ENCODE results near the gene CAMK1D. TPM values are rescaled to one million over a fixed set of nuclear protein-coding genes. Genes with fewer than 3 reads are reported as not detected.

Gene CAMK1D
- total and polyA plus RNA-seq, 8 donors: 1.4 to 26.9 (median 3.9) TPM

DNA sequence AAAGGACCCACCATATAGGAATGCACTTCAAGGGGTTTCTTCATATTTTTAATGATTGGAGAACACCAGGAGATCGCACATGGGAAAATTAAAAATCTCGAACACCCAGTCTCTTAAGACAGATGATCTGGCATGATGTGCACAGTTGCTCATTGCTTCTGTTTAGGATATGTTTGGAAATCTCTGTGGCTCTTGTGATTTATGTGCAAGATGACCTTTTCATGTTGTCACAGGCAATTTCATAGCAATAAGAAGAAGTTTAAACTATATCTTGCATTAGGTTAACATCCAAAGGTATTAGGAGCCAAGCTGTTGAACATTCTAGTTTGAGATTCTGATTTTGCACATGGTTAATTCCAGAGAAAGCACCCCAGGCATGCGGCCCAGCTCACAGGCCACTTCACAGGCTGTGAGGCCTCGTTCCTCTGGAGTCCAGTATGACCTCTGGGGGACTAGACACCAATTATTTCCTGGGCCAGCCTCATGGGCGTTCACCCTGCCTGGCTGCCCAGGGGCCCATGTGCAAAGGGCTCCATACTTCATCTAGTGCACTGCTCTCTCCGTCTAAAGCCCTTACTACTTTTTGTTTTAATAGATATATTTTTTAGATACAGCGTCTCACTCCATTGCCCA is 28.4 kb downstream of the CAMK1D start:
- intact Hi-C loops (cut with DNase I; ENCODE audit: low total_unique reads): no loop called here
- Histone ChIP-seq H3K4me1 (peaks cover 0 to 18% (median 7%) of the 10 kb centered on the region in 4 donors), H3K36me3 (no peaks in the 10 kb centered on the region), H3K4me3 (no peak overlapping the region), H3K9me3 (no peaks in the 10 kb centered on the region), H3K27ac (peak overlapping the region in 1 of 5 donors; percentile 36), H3K27me3 (no peaks in the 10 kb centered on the region)
- TF ChIP-seq, protein P1, sequence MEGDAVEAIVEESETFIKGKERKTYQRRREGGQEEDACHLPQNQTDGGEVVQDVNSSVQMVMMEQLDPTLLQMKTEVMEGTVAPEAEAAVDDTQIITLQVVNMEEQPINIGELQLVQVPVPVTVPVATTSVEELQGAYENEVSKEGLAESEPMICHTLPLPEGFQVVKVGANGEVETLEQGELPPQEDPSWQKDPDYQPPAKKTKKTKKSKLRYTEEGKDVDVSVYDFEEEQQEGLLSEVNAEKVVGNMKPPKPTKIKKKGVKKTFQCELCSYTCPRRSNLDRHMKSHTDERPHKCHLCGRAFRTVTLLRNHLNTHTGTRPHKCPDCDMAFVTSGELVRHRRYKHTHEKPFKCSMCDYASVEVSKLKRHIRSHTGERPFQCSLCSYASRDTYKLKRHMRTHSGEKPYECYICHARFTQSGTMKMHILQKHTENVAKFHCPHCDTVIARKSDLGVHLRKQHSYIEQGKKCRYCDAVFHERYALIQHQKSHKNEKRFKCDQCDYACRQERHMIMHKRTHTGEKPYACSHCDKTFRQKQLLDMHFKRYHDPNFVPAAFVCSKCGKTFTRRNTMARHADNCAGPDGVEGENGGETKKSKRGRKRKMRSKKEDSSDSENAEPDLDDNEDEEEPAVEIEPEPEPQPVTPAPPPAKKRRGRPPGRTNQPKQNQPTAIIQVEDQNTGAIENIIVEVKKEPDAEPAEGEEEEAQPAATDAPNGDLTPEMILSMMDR (IDR thresholded peaks at IDR 0.05): no peak
- TF ChIP-seq POLR2A (IDR thresholded peaks at IDR 0.05) (no peak), EP300 (IDR thresholded peaks at IDR 0.05) (no peak), POLR2AphosphoS5 (IDR thresholded peaks at IDR 0.05) (no peak)
- no peak for DNase-seq
- WGBS, 5 donors: 70 to 86% (median 82%) methylated on average over 7 of the region's 7 CpGs

DNA sequence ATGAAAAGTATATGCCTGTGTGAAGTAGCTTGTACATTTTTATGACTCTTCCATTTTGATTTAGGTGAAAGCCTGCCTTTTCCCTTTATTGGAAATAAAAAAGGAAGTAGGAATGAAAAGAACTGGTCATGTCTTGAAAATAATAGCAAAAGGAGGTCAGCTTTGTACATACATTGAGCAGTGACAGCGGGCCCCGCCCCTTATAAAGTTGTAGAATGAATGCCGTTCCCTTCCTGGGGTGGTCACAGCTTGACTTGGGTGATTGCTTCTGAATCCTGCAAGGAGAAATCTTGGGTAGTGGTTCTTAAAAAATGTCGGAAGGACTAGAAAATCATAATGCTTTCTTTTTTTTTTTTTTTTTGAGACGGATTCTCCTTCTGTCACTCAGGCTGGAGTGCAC is 31.7 kb downstream of the CAMK1D start:
- TF ChIP-seq POLR2A (IDR thresholded peaks at IDR 0.05) (no peak), EP300 (IDR thresholded peaks at IDR 0.05) (no peak), POLR2AphosphoS5 (IDR thresholded peaks at IDR 0.05) (no peak)
- TF ChIP-seq, protein P1 (IDR thresholded peaks at IDR 0.05): no peak
- WGBS, 5 donors: 88 to 96% (median 94%) methylated on average over 4 to 5 of the region's 5 CpGs
- DNase-seq: no peak

DNA sequence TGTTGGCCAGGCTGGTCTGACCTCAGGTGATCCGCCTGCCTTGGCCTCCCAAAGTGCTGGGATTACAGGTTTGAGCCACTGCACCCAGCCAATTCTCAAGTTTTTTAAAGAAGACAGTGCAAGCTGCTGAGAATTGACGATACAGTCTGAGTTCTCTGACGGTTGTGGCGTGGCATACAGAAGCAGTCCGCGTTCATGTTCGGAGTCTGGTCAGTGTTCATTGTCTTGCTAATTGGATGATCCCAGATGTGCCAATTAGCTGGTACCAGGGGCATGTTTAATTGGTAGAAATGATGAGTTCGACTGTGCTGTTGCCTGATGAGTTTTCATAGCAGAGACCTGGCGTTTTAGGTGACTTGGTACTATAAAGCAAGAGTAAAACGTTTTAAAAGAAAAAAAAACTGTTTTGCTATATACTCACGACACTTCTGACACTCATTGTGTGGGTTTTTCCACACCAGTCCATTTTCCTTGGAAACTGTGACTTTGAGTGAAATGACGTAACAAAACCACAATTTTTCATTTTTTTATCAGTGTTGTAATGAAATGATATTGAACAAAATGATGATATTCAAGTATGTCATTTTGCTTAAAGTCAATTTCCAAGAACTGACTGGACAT is 32.3 kb downstream of the CAMK1D start:
- Histone ChIP-seq H3K27ac (no peak overlapping the region), H3K27me3 (no peaks in the 10 kb centered on the region), H3K4me3 (no peak overlapping the region), H3K4me1 (peaks cover 0 to 18% (median 4%) of the 10 kb centered on the region in 4 donors), H3K9me3 (peaks cover 0 to 11% (median 0%) of the 10 kb centered on the region in 4 donors), H3K36me3 (no peaks in the 10 kb centered on the region)
- TF ChIP-seq EP300 (IDR thresholded peaks at IDR 0.05) (no peak), POLR2AphosphoS5 (IDR thresholded peaks at IDR 0.05) (no peak), POLR2A (IDR thresholded peaks at IDR 0.05) (no peak)
- TF ChIP-seq, protein P1 (IDR thresholded peaks at IDR 0.05): no peak
- WGBS, 5 donors: 83 to 90% (median 88%) methylated on average over 12 of the region's 12 CpGs
- intact Hi-C loops (cut with DNase I; ENCODE audit: low total_unique reads): no loop called here
- peak in 1 of 2 donors; percentile 47 for DNase-seq

More for the DNA sequence above, 31.7 kb downstream of the CAMK1D start:
- intact Hi-C loops (cut with DNase I; ENCODE audit: low total_unique reads): no loop called here
- H3K27me3 ChIP-seq: no peaks in the 10 kb centered on the region
- peaks cover 0 to 18% (median 4%) of the 10 kb centered on the region in 4 donors for H3K4me1 ChIP-seq
- H3K36me3 ChIP-seq: no peaks in the 10 kb centered on the region
- H3K9me3 ChIP-seq: peaks cover 0 to 11% (median 0%) of the 10 kb centered on the region in 4 donors
- no peak overlapping the region for H3K27ac ChIP-seq
- no peak overlapping the region for H3K4me3 ChIP-seq

DNA sequence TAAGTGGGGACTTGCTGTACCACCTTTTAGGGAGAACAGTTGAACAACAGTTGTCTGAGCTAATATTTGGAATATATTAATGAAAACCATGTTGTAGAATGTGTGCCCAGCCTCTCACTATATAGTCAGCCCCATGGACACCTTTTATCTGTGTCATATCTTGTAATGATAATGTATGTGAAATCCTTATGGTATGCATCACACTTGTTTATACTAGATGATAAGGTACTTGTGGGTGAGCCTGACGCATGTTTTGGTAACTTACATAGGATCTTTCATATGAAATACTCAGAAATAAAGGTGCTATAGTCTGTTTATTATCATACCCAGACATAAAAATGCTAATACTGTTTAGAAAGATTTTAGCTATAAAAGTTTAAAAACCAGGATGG is 32.8 kb downstream of the CAMK1D start:
- peaks cover 0 to 13% (median 4%) of the 10 kb centered on the region in 4 donors for H3K4me1 ChIP-seq
- no peaks in the 10 kb centered on the region for H3K36me3 ChIP-seq
- no peaks in the 10 kb centered on the region for H3K27me3 ChIP-seq
- WGBS, 5 donors: 61 to 77% (median 68%) methylated on average over 1 of the region's 1 CpG
- H3K27ac ChIP-seq: no peak overlapping the region
- no peak for DNase-seq
- TF ChIP-seq POLR2A (IDR thresholded peaks at IDR 0.05): no peak
- no peak for TF ChIP-seq POLR2AphosphoS5 (IDR thresholded peaks at IDR 0.05)
- no peak for TF ChIP-seq EP300 (IDR thresholded peaks at IDR 0.05)
- TF ChIP-seq, protein P1 (IDR thresholded peaks at IDR 0.05): no peak
- no peak overlapping the region for H3K4me3 ChIP-seq
- H3K9me3 ChIP-seq: peaks cover 0 to 11% (median 0%) of the 10 kb centered on the region in 4 donors
- intact Hi-C loops (cut with DNase I; ENCODE audit: low total_unique reads): no loop called here

All from stomach (tissue), 9 donors.